Measurements from ENCODE around the gene FUOM.
"Not testable (repeated sequence)": the region's sequence is repeated elsewhere in the genome, so short reads cannot be mapped to it uniquely, and the experiment has no call there.

Gene FUOM

DNA sequence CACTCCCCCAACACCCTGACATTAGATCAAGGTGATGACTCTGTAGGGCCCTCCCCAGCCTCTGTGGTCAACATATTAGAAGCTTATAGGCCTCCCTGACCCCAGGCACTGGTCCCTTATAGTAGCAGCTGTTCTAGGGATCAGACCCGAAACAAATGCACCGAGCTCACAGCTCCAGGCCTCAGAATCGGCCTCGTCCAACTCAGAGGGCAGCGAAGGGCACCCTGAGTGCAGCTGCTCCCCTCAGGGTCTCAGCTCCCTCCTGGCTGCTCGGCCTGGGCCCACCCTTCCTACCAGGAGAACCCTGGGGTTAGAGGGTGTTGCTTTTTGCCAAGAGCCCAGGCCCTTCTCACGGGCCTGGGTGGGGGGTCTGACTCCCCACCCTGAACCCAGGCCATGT, 10.3 kb upstream of the FUOM start:
- DNase-seq (ENCODE audit: low read depth in 2 of 2) = no peak

DNA sequence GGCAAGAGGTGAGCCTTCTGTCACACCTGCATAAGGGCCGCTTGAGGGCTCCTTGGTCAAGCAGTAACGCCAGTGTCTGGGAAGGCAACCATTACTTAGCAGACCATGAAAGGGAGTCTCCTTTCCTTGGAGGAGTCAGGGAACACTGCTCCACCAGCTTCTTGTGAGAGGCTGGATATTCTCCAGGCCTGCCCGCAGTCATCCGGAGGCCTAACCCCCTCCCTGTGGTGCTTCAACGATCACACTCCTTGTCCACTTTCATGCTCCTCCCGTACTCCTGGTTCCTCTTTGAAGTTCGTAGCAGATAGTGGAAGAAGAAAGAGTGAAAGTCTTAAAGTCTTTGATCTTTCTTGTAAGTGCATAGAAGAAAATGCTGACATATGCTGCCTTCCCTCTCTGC, 9.6 kb upstream of the FUOM start:
- not testable (repeated sequence) for DNase-seq (ENCODE audit: low read depth in 2 of 2)

DNA sequence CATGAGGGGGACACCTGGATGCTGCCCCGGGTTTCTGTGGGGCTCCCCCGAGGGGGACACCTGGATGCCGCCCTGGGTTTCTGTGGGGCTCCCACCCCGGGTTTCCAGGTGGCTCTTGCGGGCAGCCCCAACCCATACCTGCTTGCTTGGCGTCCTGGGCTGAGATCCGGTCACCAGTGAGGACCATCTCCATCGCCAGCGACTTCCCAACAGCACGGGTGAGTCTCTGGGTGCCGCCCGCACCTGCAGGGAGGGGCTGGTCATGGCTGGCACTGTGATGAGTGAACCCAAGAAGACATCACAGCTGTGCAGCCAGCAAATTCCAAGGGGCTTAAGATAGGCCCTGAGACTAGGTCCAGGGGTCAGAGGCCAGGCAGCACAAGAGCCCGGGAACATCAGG, 8.9 kb upstream of the FUOM start:
- DNase-seq (ENCODE audit: low read depth in 2 of 2) = no peak

DNA sequence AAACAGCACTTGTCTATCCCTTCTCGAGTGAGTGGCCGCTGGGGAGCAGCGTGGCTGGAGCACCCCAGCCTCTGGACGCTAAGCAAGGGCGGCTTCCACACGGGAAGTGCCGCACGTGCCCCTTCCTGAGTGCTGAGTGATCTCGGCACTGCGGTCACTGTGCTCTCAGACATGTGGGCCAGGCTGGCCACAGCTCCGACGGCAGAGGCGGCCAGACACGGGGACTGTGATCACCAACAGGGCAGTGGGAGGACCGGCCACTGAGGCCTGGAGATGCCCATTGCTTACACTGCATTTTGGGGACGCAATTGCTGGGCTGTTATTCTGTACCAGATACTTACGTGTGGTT, 8.3 kb upstream of the FUOM start:
- no peak for DNase-seq (ENCODE audit: low read depth in 2 of 2)

DNA sequence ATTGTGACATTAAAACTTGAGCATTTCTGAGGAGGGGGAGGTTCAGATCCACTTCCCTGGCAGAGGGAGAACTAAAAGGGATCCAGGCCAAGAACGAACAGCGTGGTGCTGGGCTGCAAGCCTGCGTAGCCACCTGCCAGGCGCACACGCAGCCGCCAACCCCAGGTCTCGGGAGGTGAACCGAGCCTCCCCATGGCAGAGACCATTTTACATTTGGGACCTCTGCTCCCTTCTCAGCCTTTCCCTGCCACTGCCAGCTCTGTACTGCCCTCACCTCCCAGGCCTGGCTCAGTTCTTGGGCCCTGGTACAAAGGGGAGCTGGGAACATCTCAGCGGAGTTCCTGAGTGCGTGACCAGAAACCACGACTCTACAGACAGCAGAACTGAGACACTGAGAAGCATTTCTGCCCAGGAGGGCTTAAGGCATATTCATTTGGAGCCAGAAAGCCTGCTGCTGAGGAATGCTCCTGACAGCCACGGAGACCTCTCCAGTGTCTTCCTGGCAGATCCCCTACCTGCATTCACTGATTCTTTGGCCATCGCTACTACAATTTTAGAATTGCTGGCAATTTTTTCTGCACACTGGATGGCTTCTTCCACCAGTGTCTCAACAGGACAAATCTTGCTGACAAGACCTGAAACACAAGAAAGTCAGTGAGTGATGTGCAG, 7.8 kb upstream of the FUOM start:
- no peak for DNase-seq (ENCODE audit: low read depth in 2 of 2)

DNA sequence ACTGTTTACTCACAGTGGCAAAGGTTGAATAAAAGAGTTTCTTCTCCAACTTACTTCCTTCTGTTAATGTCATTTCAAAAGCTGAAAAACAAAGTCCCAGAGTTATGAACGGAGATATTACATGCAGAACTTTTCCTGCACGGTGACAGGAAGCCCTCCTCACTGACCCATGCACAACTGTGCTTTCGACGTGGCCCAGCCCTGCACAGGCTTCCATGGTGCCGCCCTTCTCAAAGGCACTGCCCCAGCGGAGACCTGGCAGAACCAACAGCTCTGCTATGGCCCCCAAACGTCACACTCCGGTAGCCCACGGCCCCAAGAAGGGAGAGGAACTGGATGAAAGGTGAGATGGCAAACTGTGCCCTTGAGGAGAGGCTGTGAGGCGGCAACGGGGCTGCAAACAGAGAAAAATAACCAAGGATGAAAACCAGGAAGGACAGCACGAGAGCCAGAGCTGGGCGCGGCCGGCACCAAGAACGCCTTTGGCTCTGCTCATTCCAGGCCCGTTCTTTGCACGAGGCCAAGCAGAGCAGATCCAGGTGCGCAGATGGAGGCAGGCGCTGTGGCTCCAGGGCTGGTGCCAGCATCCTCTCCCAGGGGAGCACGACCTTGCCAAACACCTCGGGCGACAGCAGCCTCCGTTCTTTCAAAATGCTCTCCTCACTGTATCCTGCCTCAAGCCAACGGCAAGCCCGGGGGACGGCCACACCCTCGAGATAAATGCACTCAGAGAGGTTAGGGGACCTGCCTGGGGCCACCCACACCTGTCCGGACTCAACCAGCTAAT, 7.0 kb upstream of the FUOM start:
- DNase-seq (ENCODE audit: low read depth in 2 of 2) = no peak

DNA sequence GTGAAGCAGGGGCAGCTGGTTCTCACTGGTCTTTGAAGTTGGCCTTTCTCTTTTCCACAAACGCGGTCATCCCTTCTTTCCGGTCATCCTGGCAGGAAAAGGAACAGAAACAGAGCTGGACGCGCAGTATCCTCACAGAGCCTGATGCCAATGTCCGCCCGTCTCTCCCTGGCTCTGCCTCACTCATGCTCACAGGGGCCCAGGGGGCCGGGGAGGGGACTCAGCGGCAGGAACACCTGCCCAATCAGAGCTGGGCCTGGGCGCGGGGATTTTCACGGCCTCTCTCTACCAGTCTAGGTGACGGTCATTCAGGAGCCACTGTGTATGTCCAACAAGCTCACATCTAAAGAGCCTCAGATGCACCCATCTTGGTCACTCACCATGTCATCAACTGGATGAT, 5.0 kb upstream of the FUOM start:
- no peak for DNase-seq (ENCODE audit: low read depth in 2 of 2)

DNA sequence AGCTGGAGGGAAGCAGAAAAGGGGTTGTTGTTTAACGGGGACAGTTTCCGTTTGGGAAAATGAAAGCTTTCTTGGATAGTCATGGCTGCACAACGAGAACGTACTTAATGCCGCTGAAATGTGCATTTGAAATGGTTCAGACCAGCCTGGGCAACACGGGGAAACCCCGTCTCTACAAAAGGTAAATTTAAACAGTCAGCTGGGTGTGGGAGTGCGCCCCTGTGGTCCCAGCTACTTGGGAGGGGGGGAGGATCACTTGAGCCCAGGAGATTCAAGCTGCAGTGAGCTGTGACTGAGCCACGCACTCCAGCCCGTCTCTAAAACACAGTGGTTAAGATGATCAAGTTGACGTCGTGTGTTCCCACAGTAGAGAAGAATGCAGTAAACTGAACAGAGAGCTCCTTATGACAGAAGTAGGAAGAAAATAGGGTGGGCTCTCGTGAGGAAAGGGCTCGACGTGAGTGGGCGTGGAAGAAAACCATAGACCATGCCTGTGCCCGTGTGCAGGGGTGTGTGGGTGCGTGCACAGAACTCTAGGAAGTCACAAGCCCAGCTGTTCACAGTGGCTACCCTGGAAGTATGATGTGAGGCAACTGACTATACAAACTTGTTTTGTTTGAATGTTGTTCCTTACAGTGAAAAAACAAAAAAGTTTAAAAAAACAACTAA, 4.1 kb upstream of the FUOM start:
- no peak for DNase-seq (ENCODE audit: low read depth in 2 of 2)

DNA sequence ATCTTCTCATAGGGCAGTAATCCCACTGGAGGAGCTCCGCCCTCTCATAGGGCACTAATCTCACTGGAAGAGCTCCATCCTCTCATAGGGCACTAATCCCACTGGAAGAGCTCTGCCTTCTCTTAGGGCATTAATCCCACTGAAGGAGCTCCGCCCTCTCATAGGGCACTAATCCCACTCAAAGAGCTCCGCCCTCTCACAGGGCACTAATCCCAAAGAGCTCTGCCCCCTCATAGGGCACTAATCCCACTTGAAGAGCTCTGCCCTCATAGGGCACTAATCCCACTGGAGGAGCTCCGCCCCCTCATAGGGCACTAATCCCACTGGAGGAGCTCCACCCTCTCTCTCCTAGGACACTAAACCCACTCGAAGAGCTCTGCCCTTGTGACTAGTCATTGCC, 3.4 kb upstream of the FUOM start:
- DNase-seq (ENCODE audit: low read depth in 2 of 2) = no peak

DNA sequence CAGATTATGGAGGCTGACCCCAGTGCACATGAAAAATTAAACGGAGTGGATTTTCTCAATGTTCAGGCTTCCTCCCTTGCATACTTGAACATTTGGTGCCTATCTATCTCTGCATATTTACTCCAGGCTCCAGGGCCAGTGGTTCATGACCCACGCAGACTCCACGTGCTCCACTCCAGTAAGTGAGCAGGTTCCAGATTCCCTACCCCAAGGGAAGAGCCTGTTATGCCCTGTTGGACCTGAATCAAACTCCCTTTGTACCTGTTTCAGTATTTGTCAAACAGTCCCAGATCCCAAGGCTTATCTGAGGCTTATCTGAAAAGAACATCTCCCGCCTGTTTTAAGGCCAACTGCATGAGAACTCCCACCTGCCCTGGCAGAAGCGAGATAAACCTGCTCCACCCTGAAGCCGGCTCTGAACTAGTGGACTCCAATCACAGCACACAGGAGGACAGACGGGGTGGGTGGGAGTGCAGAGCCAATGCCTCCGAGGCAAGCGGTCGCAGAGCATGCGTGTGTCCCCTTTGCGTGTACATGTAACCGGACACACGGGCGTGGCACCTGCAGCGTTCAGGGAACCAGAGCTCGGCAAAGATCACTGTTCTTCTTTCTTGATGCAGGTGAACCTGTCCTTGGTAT, 2.3 kb upstream of the FUOM start:
- no peak for DNase-seq (ENCODE audit: low read depth in 2 of 2)

DNA sequence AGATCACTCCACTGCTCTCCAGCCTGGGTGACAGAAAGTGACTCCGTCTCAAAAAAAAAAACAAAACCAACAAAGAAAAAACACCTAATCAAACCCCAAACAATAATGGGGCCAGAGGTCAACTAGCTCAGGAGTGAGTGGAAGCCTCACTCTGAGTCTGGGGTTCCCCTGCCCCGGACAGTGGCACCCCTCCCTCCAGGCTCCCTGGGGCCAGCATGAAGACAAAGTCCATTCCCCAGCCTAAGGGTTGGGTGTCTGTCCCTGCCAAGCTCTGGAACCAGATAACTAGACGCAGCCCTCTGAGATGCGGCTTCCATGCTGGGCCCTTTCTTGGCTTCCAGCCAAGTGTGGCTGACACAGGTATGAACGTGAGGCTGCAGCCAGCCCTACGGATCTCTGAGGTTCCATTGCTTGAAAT, 1.7 kb upstream of the FUOM start:
- no peak for DNase-seq (ENCODE audit: low read depth in 2 of 2)

DNA sequence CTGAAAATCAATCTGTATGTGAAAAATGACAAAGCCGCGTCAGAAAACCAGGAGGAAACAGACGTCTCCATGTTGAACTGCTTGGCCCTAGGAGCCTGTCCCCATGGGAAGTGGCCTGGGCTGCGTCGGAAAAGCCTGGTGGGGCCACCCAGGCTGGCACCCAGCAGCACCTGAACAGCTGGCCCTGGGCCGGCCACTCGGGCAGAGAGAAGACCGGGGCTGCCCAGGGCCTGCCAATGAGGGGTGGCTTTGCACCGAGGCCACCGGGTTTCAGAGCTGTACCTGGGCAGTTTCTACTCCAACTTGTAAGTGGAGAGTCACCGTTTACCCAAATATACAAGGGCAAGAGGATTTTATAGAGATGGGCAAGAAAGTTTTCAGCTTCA, 1.1 kb upstream of the FUOM start:
- DNase-seq (ENCODE audit: low read depth in 2 of 2) = no peak

DNA sequence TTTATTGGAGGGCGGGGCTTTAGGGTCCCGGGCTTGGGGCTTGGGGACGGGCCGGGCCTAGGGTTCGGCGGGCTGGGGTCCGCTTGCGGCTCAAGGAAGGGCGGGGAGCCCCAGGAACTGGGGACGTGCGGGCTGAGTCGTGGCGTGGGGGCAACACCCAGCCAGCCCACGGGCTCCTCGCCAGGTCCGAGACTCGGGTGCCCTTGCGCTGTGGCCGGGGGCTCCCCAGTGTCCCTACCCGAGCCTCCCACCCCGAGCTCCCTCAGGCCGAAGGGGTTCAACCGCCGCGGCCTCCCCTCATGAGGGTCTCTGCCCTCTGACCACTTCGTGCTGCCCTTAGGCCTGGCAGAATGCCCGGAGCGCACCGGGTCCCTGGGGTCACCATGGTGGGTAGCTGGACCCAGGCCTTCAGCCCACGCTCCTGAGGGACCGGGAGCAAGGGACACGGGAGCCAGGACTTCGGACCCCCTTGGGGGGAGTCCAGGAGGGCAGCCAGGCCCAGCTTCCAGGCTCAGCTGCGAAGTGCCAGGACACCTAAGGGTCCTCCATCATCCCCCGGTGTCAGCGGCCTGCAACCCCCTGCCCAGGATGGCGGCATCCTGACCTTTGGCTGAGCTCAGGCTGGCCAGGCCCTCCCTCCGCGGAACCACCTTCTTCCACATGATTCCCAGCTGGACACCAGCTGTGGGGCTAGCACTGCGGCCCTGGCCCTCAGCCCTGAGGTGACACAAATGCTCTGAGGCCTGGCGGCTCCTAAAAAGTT, 524 bp upstream of the FUOM start:
- DNase-seq (ENCODE audit: low read depth in 2 of 2) = no peak

DNA sequence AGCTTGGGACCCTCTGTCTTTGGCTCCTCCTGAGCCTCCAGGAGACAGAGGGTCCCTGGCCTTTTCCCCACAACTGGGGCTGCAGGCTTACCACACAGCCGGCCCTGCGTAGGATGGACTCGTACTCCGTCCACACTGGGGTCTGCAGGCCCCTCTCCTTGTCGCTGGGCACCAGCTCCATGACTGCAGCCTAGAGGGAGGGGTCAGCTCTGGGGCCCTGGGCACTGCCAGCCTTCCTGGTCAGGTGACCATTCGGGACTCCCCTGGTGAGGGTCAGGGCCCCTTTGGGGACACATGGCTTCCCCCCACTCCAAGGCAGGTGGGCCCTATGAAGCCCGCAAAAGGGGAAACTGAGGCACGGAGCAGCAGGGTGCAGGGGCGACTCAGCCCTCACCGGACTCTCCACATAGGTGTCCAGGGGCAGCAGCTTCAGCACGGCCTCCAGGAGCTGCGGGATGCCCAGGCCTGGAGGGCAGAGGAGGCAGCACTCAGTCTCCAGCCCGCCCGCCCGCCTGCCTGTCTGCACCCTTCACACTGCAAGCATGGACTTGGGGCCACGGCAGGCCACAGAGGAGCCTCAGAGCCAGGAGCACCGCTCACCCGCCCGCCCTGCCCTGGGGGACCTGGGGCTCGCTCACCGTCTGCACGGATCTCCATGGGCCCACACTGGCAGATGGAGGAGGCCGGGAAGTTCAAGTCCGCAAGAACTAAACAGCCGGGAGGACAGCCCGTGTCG, 1.1 kb downstream of the FUOM start:
- DNase-seq (ENCODE audit: low read depth in 2 of 2) = no peak

DNA sequence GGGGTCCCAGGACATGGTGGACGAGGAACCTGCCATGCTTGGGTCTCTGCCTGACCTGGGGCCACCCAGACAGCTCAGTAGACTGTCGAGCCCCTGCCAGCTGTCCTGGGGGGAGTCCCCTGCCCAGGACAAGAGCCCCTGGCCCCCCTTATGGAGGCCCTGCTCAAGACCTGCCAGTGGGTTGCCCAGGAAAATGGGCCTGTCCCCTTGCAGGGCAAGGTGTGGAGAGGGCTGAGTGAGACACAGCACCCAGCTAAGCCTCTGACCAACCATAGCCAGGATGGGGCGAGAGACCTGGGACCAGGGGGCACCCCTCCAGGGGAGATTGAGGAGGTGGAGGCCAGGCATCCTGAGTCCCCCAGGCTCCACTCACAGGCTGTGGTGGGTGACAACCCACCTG, 1.8 kb downstream of the FUOM start:
- DNase-seq (ENCODE audit: low read depth in 2 of 2) = no peak

DNA sequence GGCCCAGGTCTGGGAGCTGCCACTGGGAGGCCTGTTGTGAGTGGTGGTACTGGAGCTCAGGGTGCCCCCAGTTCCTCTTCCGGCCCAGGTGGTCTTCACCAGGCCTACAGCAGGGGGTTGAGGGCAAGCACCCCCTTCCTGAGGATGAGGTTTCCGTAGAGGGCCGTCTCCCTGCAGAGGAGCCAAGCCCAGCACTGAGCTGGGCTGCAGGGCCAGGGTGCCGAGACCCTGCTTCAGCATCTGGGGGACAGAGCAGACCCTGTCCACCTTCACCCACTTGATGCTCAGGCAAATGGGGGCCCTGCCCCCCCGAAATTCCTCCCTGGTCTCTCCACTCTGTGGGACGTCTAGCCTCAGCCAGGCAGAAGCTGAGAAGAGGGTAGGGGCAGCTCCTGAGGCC, 2.6 kb downstream of the FUOM start:
- no peak for DNase-seq (ENCODE audit: low read depth in 2 of 2)

DNA sequence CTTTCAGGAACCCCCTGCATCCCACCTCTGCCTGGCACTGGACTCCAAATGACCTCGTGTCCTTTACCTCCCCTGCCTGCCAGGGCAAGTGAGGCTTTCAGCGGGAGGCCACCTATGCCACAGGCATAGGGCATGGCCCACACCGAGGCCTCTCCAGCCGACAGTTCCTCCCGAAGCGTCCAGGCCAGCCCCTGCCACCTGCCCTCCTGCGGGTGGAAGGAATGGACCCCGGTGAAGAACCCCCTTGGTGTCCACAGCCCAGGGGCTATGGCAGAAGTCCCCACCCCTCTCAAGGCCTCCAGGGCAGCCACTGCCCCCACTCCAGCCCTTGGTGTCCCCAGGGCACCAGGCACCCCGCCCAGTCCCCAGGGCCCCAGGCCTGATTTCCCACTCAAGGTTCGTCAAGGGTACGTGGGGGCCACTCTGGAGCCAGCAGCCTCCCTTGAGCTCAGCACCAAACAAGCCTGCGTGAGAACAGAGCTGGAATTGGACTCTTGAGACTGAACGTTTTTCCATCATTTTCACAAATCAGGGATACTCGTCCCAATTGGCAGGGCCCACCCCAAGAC, 3.1 kb downstream of the FUOM start:
- DNase-seq (ENCODE audit: low read depth in 2 of 2) = no peak

DNA sequence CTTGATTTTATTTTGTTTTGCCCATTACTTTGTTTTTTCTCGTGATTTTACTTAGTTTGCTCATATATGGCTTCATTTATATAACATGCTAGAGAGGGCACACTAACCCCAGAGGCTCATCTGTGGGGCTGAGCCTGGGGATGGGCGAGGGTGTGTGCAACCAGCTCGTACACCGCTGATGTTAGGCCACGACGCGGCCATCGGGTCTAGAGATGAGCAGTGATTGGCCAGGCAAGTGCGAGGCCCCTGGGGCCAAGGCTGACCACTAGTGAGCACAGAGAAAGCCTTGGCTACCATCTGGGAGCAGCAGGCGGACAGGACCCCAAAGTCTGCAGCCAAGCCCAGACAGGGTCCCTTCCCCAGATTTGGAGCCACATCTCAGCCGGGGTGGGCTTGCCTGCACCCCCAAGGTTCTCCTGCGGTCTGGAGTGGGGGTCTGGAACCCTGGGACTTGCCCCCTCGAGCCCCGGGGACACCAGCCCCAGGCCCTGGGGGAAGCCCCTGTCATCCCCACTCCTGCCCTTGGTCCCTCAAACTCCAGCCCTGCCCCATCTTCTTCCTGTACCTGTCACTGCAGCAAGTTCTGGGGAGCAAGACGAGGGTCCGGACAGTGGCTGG, 3.7 kb downstream of the FUOM start:
- no peak for DNase-seq (ENCODE audit: low read depth in 2 of 2)

DNA sequence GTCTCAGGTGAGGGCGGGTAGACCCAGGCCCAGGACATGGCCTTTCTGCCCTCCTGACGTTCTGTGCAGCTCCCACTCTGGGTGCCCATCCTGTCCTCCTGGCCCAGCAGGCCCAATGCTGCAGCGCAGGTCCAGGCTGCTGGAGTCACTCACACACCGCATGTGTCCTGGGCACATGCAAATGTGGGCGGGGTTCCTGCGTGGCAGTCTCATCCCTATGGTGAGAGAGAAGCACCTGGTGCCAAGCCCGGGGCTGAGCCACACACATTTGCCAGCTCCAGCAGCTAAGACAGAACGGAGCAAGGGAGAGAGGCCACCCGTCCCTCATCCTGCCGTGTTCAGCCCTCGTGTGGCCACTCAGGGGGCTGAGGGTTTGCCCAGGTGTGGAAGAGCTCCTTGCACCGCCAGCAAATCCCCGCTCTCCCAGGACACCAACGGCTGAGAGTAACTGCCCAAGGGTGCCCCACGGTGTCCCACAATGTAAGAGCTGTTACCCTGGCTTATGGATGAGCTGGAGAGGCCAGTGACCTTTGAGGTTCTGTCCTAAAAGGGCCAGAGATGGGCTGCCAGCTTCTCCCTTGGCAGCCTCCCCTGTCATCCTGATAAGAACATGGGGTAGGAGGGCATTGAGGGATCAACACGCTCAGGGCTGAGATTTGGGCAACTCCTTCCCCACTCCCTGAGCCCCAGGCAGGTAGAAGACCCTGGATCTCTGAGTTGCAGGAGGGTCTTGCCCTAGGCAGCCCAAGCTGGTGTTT, 4.4 kb downstream of the FUOM start:
- DNase-seq (ENCODE audit: low read depth in 2 of 2) = no peak

Measured in stimulated activated CD4-positive, alpha-beta T cell treated with anti-CD3 and anti-CD28 coated beads, Interleukin-15, amount 100 ng/mL, for 48 hours (primary cell).